ENCODE data around the gene RGS12.

RGS12 gene

DNA sequence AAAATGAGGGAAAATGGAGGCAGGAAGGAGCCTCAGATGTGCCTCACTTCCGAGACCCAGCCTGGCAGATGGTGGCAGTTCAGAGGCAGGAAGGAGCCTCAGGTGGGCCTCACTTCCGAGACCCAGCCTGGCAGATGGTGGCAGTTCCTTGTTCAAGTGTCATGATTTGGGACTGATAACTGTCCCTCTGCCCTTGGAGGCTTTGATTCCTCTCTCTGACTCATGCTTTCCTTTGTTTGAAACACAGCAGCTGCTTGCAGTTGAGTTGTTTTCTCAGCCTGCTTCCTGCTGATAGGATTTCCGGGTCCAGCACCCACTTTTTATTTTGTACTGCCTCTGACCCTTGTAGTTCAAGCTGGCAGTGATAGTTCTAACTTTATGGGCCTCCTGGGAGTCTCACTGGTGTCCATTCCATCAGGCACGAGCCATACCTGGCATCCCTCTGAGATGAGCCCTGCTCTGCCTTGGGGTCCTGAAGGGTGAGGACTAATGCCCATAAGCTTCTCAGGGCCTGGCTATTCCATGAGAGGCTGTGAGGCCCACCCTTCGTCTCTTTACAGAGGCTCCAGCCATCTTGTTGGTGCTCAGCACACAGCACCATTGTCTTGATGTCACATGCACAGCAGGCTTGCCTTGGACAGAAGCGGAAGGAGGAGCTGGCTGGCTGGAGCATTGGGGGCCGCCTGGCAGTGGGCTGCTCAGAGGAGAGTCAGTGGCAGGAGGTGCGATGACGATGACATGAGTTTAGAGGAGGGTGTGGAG, 13.0 kb downstream of the RGS12 start:
- H3K27ac ChIP-seq (ENCODE audit: low read depth, low read length, poor library complexity, severe bottlenecking), result no peak overlapping the region
- H4K20me1 ChIP-seq (ENCODE audit: insufficient read depth, low read length), result no peaks in the 10 kb centered on the region
- TF ChIP-seq CTCF (IDR thresholded peaks at IDR 0.05; ENCODE audit: low read length), result no peak
- H3K9me3 ChIP-seq (ENCODE audit: low read length), result no peaks in the 10 kb centered on the region
- H3K4me2 ChIP-seq (ENCODE audit: low read length), result no peak overlapping the region
- no peaks in the 10 kb centered on the region for H3K9me2 ChIP-seq (ENCODE audit: low read depth, low read length)
- no peak overlapping the region for H3K4me3 ChIP-seq (ENCODE audit: low read depth, low read length, poor library complexity, severe bottlenecking)
- no peaks in the 10 kb centered on the region for H3K36me3 ChIP-seq (ENCODE audit: insufficient read depth, low read length)
- H3F3A ChIP-seq (ENCODE audit: insufficient read depth, low read length), result no peaks in the 10 kb centered on the region
- no peak overlapping the region for H2AFZ ChIP-seq (ENCODE audit: low read length)
- no peak overlapping the region for H3K9ac ChIP-seq (ENCODE audit: low read length)
- 0 out of 2 replicates have a peak, but pooled peaks cover 3% of the 10 kb centered on the region for H3K27me3 ChIP-seq (ENCODE audit: insufficient read depth, low read length)
- no peaks in the 10 kb centered on the region for H3K79me2 ChIP-seq (ENCODE audit: insufficient read depth, low read length)
- H3K4me1 ChIP-seq (ENCODE audit: insufficient read depth, low read length, severe bottlenecking), result no peaks in the 10 kb centered on the region

DNA sequence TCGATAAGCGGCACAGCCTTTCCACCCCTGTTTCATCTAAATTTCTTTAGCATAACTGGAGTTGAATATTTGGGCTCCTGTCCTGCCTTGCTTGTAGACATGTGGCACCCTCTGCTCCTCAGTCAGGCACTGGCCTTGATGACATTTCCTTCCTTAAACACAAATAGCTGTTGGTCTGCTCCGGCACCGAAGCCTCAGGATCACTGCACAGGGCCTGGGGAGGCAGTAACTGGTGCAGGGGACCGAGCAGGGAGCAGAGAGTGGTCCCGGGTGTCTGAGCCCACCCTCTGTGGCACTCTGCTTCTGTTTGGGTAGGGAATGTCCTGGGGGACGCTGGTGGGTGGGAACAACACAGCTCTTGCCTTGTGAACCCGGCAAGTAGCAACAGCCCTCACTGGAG, 13.6 kb downstream of the RGS12 start:
- Histone ChIP-seq H3K27me3 (ENCODE audit: insufficient read depth, low read length) (0 out of 2 replicates have a peak, but pooled peaks cover 3% of the 10 kb centered on the region), H3K36me3 (ENCODE audit: insufficient read depth, low read length) (no peaks in the 10 kb centered on the region), H3K27ac (ENCODE audit: low read depth, low read length, poor library complexity, severe bottlenecking) (no peak overlapping the region), H3K4me1 (ENCODE audit: insufficient read depth, low read length, severe bottlenecking) (no peaks in the 10 kb centered on the region), H3K4me3 (ENCODE audit: low read depth, low read length, poor library complexity, severe bottlenecking) (no peak overlapping the region), H3K79me2 (ENCODE audit: insufficient read depth, low read length) (no peaks in the 10 kb centered on the region), H3K9me2 (ENCODE audit: low read depth, low read length) (no peaks in the 10 kb centered on the region), H4K20me1 (ENCODE audit: insufficient read depth, low read length) (no peaks in the 10 kb centered on the region), H2AFZ (ENCODE audit: low read length) (no peak overlapping the region), H3F3A (ENCODE audit: insufficient read depth, low read length) (no peaks in the 10 kb centered on the region), H3K9me3 (ENCODE audit: low read length) (no peaks in the 10 kb centered on the region), H3K4me2 (ENCODE audit: low read length) (no peak overlapping the region), H3K9ac (ENCODE audit: low read length) (no peak overlapping the region)
- TF ChIP-seq EZH2 (IDR thresholded peaks at IDR 0.05; ENCODE audit: borderline replicate concordance, low read length), result no peak
- no peak for TF ChIP-seq CTCF (IDR thresholded peaks at IDR 0.05; ENCODE audit: low read length)

DNA sequence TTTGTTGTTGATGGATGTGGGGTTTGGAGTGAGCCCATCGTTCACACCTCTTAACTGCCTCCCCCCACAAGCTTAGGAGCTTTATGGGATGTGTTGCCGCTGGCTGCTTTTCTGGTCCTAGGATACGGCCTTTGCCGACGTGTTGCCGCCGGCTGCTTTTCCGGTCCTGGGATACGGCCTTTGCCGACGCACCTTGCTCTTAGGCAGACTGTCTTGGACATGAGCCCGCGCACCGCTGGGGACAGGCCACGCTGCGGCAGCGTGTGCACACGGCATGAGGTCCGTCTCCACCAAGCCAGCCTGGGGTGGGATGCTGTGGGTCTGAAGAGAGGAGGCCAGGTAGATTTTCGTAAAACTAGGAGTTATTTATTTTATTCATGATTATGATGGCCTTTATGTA, 14.2 kb downstream of the RGS12 start:
- Histone ChIP-seq H3K79me2 (ENCODE audit: insufficient read depth, low read length) (no peaks in the 10 kb centered on the region), H3K4me2 (ENCODE audit: low read length) (no peak overlapping the region), H3K27me3 (ENCODE audit: insufficient read depth, low read length) (no peaks in the 10 kb centered on the region), H3K9me3 (ENCODE audit: low read length) (no peaks in the 10 kb centered on the region), H2AFZ (ENCODE audit: low read length) (no peak overlapping the region), H3K4me1 (ENCODE audit: insufficient read depth, low read length, severe bottlenecking) (no peaks in the 10 kb centered on the region), H3K27ac (ENCODE audit: low read depth, low read length, poor library complexity, severe bottlenecking) (no peak overlapping the region), H3K36me3 (ENCODE audit: insufficient read depth, low read length) (no peaks in the 10 kb centered on the region), H4K20me1 (ENCODE audit: insufficient read depth, low read length) (no peaks in the 10 kb centered on the region), H3K4me3 (ENCODE audit: low read depth, low read length, poor library complexity, severe bottlenecking) (no peak overlapping the region), H3K9ac (ENCODE audit: low read length) (no peak overlapping the region), H3K9me2 (ENCODE audit: low read depth, low read length) (no peaks in the 10 kb centered on the region), H3F3A (ENCODE audit: insufficient read depth, low read length) (no peaks in the 10 kb centered on the region)
- TF ChIP-seq EZH2 (IDR thresholded peaks at IDR 0.05; ENCODE audit: borderline replicate concordance, low read length) (no peak), CTCF (IDR thresholded peaks at IDR 0.05; ENCODE audit: low read length) (no peak)

Data from OCI-LY1 (cell line).